Upper lobe of right lung (tissue), 1 donor: ENCODE data around the gene OAT. TPM values are rescaled to one million over a fixed set of nuclear protein-coding genes. Genes with fewer than 3 reads are reported as not detected.

ENCODE experiments used
- ATAC-seq: fragments of 200-7000 bp; cut with Tn5 transposase; one replicate; pipeline ENCODE4 v1.9.1; 2020; ENCODE audit warnings: mild to moderate bottlenecking, moderate library complexity
- DNase-seq: peaks from one replicate; pipeline ENCODE4 v3.0.0-alpha.2; 2020
- H3K27ac ChIP-seq: fragments of 200-600 bp; one replicate; pipeline ENCODE4 v1.8.0; 2022
- H3K27me3 ChIP-seq: fragments of 200-600 bp; one replicate; pipeline ENCODE4 v1.8.0; 2022; ENCODE audit warnings: mild to moderate bottlenecking
- H3K36me3 ChIP-seq: fragments of 200-600 bp; one replicate; pipeline ENCODE4 v1.8.0; 2022
- H3K4me1 ChIP-seq: fragments of 200-600 bp; one replicate; pipeline ENCODE4 v1.8.0; 2022
- H3K4me3 ChIP-seq: fragments of 200-600 bp; one replicate; pipeline ENCODE4 v1.8.0; 2022; ENCODE audit warnings: mild to moderate bottlenecking
- H3K9me3 ChIP-seq: fragments of 200-600 bp; one replicate; pipeline ENCODE4 v1.8.0; 2022
- intact Hi-C: fragments of 100-400 bp; cut with DNase I; formaldehyde crosslinking; loops from one replicate; pipeline ENCODE4 v1.11.0; 2022
- total RNA-seq: library from RNA; stranded (reverse); fragmentation: NEBNext Ultra II Directional; extraction: Animal tissue kit (Norgen Biotek cat#: 25700); gene quantifications from one replicate; pipeline ENCODE4 v1.2.1, GENCODE V29; 2021
- TF ChIP-seq, protein P1 (sequence below): fragments of 200-600 bp; IDR thresholded peaks from one replicate; pipeline ENCODE4 v1.8.0; 2022; ENCODE audit warnings: antibody characterized with exemption
- donor health status: DM: no; HTN: yes; CAD: no; lungs with severe emphysema.

Gene OAT
- total RNA-seq, 1 donor from 2014 or later = 55.2 TPM

DNA sequence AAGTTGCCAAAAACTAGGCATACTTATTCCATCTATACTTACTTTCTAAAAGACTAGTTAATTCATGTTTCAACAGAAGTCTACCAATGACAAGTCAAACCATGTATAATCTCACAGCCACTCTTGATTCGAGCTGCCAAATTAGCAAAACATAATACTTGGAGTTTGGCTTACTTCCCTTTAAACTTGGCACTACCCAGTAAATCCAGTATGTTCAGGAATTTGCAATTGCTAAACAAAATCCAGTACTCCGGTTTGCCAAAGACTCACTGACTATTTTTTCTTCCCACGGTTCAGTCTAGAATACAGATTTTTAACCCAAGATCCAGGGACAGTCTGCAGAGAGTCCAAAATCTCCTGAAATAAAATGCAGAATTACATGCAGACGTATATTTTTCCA lies 4.6 kb downstream of the OAT start:
- no peak overlapping the region for H3K27ac ChIP-seq
- no peak for DNase-seq
- no peak for ATAC-seq
- intact Hi-C loops = no loop called here
- no peaks in the 10 kb centered on the region for H3K27me3 ChIP-seq
- H3K36me3 ChIP-seq = peaks cover 12% of the 10 kb centered on the region
- TF ChIP-seq, protein P1, sequence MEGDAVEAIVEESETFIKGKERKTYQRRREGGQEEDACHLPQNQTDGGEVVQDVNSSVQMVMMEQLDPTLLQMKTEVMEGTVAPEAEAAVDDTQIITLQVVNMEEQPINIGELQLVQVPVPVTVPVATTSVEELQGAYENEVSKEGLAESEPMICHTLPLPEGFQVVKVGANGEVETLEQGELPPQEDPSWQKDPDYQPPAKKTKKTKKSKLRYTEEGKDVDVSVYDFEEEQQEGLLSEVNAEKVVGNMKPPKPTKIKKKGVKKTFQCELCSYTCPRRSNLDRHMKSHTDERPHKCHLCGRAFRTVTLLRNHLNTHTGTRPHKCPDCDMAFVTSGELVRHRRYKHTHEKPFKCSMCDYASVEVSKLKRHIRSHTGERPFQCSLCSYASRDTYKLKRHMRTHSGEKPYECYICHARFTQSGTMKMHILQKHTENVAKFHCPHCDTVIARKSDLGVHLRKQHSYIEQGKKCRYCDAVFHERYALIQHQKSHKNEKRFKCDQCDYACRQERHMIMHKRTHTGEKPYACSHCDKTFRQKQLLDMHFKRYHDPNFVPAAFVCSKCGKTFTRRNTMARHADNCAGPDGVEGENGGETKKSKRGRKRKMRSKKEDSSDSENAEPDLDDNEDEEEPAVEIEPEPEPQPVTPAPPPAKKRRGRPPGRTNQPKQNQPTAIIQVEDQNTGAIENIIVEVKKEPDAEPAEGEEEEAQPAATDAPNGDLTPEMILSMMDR = no peak
- no peak overlapping the region for H3K4me3 ChIP-seq
- no peaks in the 10 kb centered on the region for H3K9me3 ChIP-seq
- peaks cover 26% of the 10 kb centered on the region for H3K4me1 ChIP-seq

DNA sequence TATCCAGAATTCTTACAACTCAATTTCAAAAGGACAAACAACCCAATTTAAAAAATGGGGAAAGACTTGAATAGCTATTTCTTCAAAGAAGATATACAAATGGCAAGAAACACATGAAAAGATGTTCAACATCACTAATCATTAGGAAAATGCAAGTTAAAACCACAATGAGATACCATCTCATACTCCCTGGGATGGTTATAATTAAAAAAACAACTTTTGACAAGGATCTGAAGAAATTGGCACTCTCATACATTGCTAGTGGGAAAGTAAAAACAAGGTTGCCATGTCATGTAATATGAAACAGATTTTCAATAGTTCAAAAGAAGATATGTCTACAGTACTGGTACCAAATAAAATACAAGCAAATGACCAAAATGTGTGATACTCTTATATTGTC lies 9.0 kb downstream of the OAT start:
- peaks cover 12% of the 10 kb centered on the region for H3K4me1 ChIP-seq
- H3K9me3 ChIP-seq = no peaks in the 10 kb centered on the region
- H3K27me3 ChIP-seq = no peaks in the 10 kb centered on the region
- intact Hi-C loops = no loop called here
- no peak for ATAC-seq
- no peak overlapping the region for H3K27ac ChIP-seq
- H3K4me3 ChIP-seq = no peak overlapping the region
- DNase-seq = no peak
- H3K36me3 ChIP-seq = peaks cover 29% of the 10 kb centered on the region
- TF ChIP-seq, protein P1 = no peak

DNA sequence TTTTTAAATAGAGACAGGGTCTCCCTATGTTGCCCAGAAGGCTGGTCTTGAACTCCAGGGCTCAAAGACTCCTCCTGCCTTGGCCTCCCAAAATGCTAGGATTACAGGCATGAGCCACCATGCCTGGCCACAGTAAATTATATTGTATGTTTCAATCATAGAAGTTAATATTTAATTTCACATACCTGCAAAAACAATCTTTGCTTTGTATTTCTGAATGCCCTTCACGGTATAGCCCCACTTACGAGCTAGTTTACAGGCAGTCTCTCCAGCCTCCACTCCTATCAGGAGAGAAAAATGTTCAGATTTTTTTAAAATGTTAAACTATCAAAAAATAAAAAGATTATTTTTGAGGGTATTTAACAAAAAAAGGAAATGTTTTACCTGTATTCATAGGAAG lies 10.4 kb downstream of the OAT start:
- H3K36me3 ChIP-seq = peaks cover 42% of the 10 kb centered on the region
- H3K4me1 ChIP-seq = peaks cover 3% of the 10 kb centered on the region
- no peak for DNase-seq
- TF ChIP-seq, protein P1 = no peak
- no peak for ATAC-seq
- H3K9me3 ChIP-seq = no peaks in the 10 kb centered on the region
- no peak overlapping the region for H3K4me3 ChIP-seq
- H3K27me3 ChIP-seq = no peaks in the 10 kb centered on the region
- H3K27ac ChIP-seq = no peak overlapping the region
- intact Hi-C loops = no loop called here

DNA sequence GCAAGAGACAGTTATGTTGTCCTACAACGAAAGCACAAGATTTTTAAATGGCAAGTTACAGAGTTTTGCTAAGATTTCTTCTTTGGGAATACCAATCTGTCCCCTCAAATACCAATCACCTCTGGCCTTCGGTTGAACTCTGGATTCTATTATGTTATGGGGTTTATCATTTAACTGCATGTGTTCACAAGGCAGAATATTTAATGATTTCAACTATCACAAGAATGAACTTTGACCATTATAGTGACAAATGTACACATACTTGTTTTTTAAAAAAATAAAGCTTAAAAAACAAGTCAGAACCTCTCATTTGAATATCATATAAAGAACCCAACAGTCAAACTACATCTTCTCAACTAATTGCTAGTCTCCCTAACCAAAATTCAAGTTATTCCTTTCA lies 11.3 kb downstream of the OAT start:
- H3K9me3 ChIP-seq = no peaks in the 10 kb centered on the region
- intact Hi-C loops = no loop called here
- H3K36me3 ChIP-seq = peaks cover 51% of the 10 kb centered on the region
- H3K4me3 ChIP-seq = no peak overlapping the region
- H3K27ac ChIP-seq = no peak overlapping the region
- TF ChIP-seq, protein P1 = no peak
- no peak for ATAC-seq
- peaks cover 5% of the 10 kb centered on the region for H3K4me1 ChIP-seq
- no peaks in the 10 kb centered on the region for H3K27me3 ChIP-seq
- DNase-seq = no peak

DNA sequence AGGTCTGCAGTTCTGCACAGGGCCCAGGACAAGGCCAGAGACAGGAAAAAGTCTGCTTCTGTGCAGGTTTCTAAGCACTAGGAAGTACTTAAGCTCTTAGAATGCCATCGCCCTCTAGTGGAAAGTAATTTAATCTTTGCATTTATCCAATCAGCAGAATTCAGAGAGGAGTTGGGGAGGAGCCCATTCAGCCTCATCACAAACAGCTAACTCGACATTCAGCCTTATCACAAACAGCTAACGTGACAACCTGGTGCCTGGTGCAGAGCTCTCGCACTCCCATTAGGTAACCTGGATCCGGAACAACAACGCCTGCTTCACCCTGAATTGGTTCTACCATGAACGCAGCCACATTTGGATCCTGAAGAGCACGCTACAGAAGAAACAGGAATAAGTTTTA lies 15.2 kb downstream of the OAT start:
- TF ChIP-seq, protein P1 = peak; percentile 55
- no peaks in the 10 kb centered on the region for H3K27me3 ChIP-seq
- H3K4me1 ChIP-seq = peaks cover 5% of the 10 kb centered on the region
- no peak overlapping the region for H3K4me3 ChIP-seq
- H3K9me3 ChIP-seq = no peaks in the 10 kb centered on the region
- H3K27ac ChIP-seq = no peak overlapping the region
- intact Hi-C loops = no loop called here
- ATAC-seq = peak; percentile 96
- no peak for DNase-seq
- peaks cover 70% of the 10 kb centered on the region for H3K36me3 ChIP-seq

DNA sequence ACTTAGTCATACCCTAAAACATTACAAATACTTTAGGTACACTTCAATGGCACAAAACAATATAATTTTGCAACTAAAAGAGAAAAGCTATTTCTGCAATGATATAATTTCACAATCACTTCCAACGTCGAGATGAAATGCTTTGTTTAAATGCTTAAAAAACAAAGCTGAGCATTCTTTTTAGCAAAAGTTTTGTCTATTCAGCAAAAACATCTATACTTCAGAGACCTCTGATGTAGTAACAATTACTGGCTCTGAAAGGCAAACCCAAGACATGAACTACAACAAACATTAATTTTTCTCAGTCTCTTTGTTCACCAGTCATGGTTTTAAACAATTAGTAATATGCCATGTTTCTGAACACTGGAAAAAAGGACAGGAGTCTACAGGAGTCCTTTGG lies 16.4 kb downstream of the OAT start:
- H3K4me3 ChIP-seq = no peak overlapping the region
- peaks cover 5% of the 10 kb centered on the region for H3K4me1 ChIP-seq
- DNase-seq (no peak), ATAC-seq (no peak)
- no peak overlapping the region for H3K27ac ChIP-seq
- intact Hi-C loops = no loop called here
- peaks cover 77% of the 10 kb centered on the region for H3K36me3 ChIP-seq
- H3K9me3 ChIP-seq = no peaks in the 10 kb centered on the region
- no peaks in the 10 kb centered on the region for H3K27me3 ChIP-seq
- TF ChIP-seq, protein P1 = no peak
